B cell (primary cell): ENCODE results near the gene C6orf89. TPM values are rescaled to one million over a fixed set of nuclear protein-coding genes. Genes with fewer than 3 reads are reported as not detected.
A peak's percentile ranks its signal among the peaks of the same experiment; 100 is the strongest.

Experiments used
- ATAC-seq: fragments of 200-7000 bp; cut with Tn5 transposase; one replicate; pipeline ENCODE4 v1.10.0; 2021; ENCODE audit warnings: low read depth, mild to moderate bottlenecking, moderate number of reproducible peaks, moderate library complexity
- CTCF ChIA-PET: fragments of 350-600 bp; sonication (Branson Sonifier 250); formaldehyde crosslinking; loops from one replicate; lab custom pipeline; 2021; ENCODE audit warnings: antibody characterized with exemption, inconsistent platforms; lab: Charles Lee
- POLR2A ChIA-PET: fragments of 350-600 bp; sonication (Branson Sonifier 250); formaldehyde crosslinking; loops from one replicate; lab custom pipeline; 2021; ENCODE audit warnings: antibody characterized with exemption; lab: Charles Lee
- DNase-seq: peaks from one replicate; pipeline ENCODE4 v3.0.0; 2013
- H2AFZ ChIP-seq: 2 replicates; pipeline ENCODE4 v1.6.1; 2012; ENCODE audit warnings: mild to moderate bottlenecking, low read depth, low read length; ENCODE audit not compliant: insufficient read depth, poor library complexity, severe bottlenecking
- H3K27ac ChIP-seq, 2 donors: 1 replicate in 1 of 2; 2 replicates in 1 of 2; pipeline ENCODE4 v1.5.1; 2012 to 2013; ENCODE audit warnings: low read length in 2 of 2, mild to moderate bottlenecking in 2 of 2, moderate library complexity in 1 of 2
- H3K27me3 ChIP-seq, 4 experiments: fragments of 200-600 bp in 1 of 4; sonication (generic) in 1 of 4; replicated peaks in 1 of 4; 1 replicate in 2 of 4; 2 replicates in 2 of 4; pipeline versions ENCODE4 v1.6.1 to v1.7.0; 2013 to 2016; ENCODE audit warnings: low read length in 3 of 4, mild to moderate bottlenecking in 2 of 4, mixed read lengths in 1 of 4, moderate library complexity in 1 of 4; ENCODE audit not compliant: insufficient read depth in 4 of 4, control insufficient read depth in 3 of 4; ENCODE audit errors: control extremely low read depth in 1 of 4
- H3K36me3 ChIP-seq, 2 experiments: replicated peaks in 1 of 2; 1 replicate in 1 of 2; 2 replicates in 1 of 2; pipeline versions ENCODE4 v1.6.1 to v1.7.1; 2013; ENCODE audit warnings: low read length in 1 of 2; ENCODE audit not compliant: insufficient read depth in 2 of 2, control insufficient read depth in 1 of 2; ENCODE audit errors: control extremely low read depth in 1 of 2, extremely low read depth in 1 of 2
- H3K4me1 ChIP-seq, 2 donors: fragments of 200-600 bp in 1 of 2; sonication (generic) in 1 of 2; 1 replicate in 1 of 2; 2 replicates in 1 of 2; pipeline versions ENCODE4 v1.5.1 to v1.6.1; 2013 to 2017; ENCODE audit warnings: low read length in 2 of 2; ENCODE audit not compliant: control insufficient read depth in 2 of 2, insufficient read depth in 2 of 2
- H3K4me2 ChIP-seq: replicated peaks from 2 replicates; pipeline ENCODE3; 2012; ENCODE audit warnings: mild to moderate bottlenecking, low read depth, low read length; ENCODE audit not compliant: poor library complexity, severe bottlenecking
- H3K4me3 ChIP-seq, 5 experiments: fragments of 200-600 bp in 1 of 5; sonication (generic) in 1 of 5; 1 replicate in 3 of 5; 2 replicates in 2 of 5; pipeline versions ENCODE4 v1.5.1 to v1.7.0; 2011 to 2016; ENCODE audit warnings: low read length in 4 of 5, mild to moderate bottlenecking in 4 of 5, low read depth in 2 of 5, control low read depth in 1 of 5, moderate library complexity in 1 of 5; ENCODE audit not compliant: insufficient read depth in 1 of 5; ENCODE audit errors: control extremely low read depth in 1 of 5, extremely low read depth in 1 of 5
- H3K79me2 ChIP-seq: fragments of 200-600 bp; sonication (generic); one replicate; pipeline ENCODE4 v1.6.0; 2016; ENCODE audit warnings: low read length; ENCODE audit not compliant: control insufficient read depth, insufficient read depth
- H3K9ac ChIP-seq: fragments of 200-600 bp; sonication (generic); 2 replicates; pipeline ENCODE4 v1.6.1; 2017; ENCODE audit warnings: mild to moderate bottlenecking, low read length, moderate library complexity
- H3K9me3 ChIP-seq, 3 donors: one replicate each; pipeline versions ENCODE4 v1.6.1 to v1.7.1; 2013; ENCODE audit warnings: low read length in 2 of 3; ENCODE audit not compliant: control insufficient read depth in 2 of 3, insufficient read depth in 1 of 3; ENCODE audit errors: control extremely low read depth in 1 of 3
- H4K20me1 ChIP-seq: 2 replicates; pipeline ENCODE4 v1.6.0; 2012; ENCODE audit warnings: mild to moderate bottlenecking, low read length; ENCODE audit not compliant: insufficient read depth, control insufficient read depth, poor library complexity, severe bottlenecking
- H3K27ac Mint-ChIP-seq: one replicate; pipeline ENCODE4 v1.8.0; 2021; ENCODE audit warnings: mixed read lengths
- H3K27me3 Mint-ChIP-seq: one replicate; pipeline ENCODE4 v1.8.0; 2021; ENCODE audit warnings: mixed read lengths
- H3K4me1 Mint-ChIP-seq: one replicate; pipeline ENCODE4 v1.8.0; 2021; ENCODE audit warnings: mixed read lengths
- H3K4me3 Mint-ChIP-seq: one replicate; pipeline ENCODE4 v1.8.0; 2021; ENCODE audit warnings: mixed read lengths
- H3K9me3 Mint-ChIP-seq: one replicate; pipeline ENCODE4 v1.8.0; 2022; ENCODE audit warnings: mixed read lengths; ENCODE audit not compliant: insufficient read depth
- CTCF ChIP-seq: fragments of 200-600 bp; IDR thresholded peaks from one replicate; pipeline ENCODE4 v1.8.0; 2022; ENCODE audit warnings: antibody characterized with exemption, mild to moderate bottlenecking
- EZH2 ChIP-seq: IDR thresholded peaks from 2 replicates; pipeline ENCODE4 v1.6.1; 2012; ENCODE audit warnings: borderline replicate concordance, low read depth, mild to moderate bottlenecking, moderate library complexity, low read length; ENCODE audit not compliant: insufficient read depth, poor library complexity, severe bottlenecking
- WGBS: methylation state at CpG from one replicate; pipeline ENCODE4 v1.1.5; 2013; ENCODE audit warnings: missing lambda C conversion rate; ENCODE audit not compliant: insufficient coverage; 5-methylcytosine and 5-hydroxymethylcytosine counted together
- intact Hi-C: fragments of 100-400 bp; cut with micrococcal nuclease; formaldehyde crosslinking; loops from one replicate; pipeline ENCODE4 v1.10.0; 2022
- polyA plus RNA-seq: library from polyadenylated mRNA; depleted of rRNA; stranded (reverse); fragments of >200 nt; gene quantifications from 2 replicates; pipeline ENCODE4 v1.2.3, GENCODE V29; 2012
- total RNA-seq, 2 donors: library from RNA; stranded (reverse); fragments of 120-200 nt in 1 of 2; gene quantifications; 1 replicate in 1 of 2; 2 replicates in 1 of 2; pipeline versions ENCODE4 v1.2.3 to v1.2.4, GENCODE V29; 2013 to 2022

The C6orf89 gene
- total and polyA plus RNA-seq, 2 donors (not counting 1 experiment from before 2014, with no cell fraction given): 13.0 to 35.3 TPM

- Histone ChIP-seq H3K4me3 (peak overlapping the region in 2 of 5 experiments; percentile 14 to 47), H3K9ac (peak overlapping the region; percentile 46), H3K4me1 (peaks cover 27 to 33% of the 10 kb centered on the region in 2 donors), H3K27ac (peak overlapping the region in 1 of 2 donors; percentile 7), H3K36me3 (no peaks in the 10 kb centered on the region), H3K4me2 (peak overlapping the region; percentile 70), H4K20me1 (no peaks in the 10 kb centered on the region), H2AFZ (no peak overlapping the region), H3K27me3 (no peaks in the 10 kb centered on the region), H3K79me2 (no peaks in the 10 kb centered on the region), H3K9me3 (no peaks in the 10 kb centered on the region)
- Mint-ChIP-seq H3K4me3 (peak overlapping the region; percentile 72), H3K27ac (peak overlapping the region; percentile 17), H3K27me3 (no peaks in the 10 kb centered on the region), H3K4me1 (peaks cover 38% of the 10 kb centered on the region), H3K9me3 (no peaks in the 10 kb centered on the region)
- intact Hi-C loops: no loop called here
- ATAC-seq (no peak), DNase-seq (peak; percentile 40)
- WGBS: 13% methylated on average over 4 of the region's 6 CpGs
- no peak for TF ChIP-seq EZH2
- TF ChIP-seq CTCF: no peak
- POLR2A ChIA-PET: interaction anchor here (0.5 kb wide), 1 partner anchor 68 kb away, joined by 3 read pairs; no protein-coding TSS in a partner anchor
- CTCF ChIA-PET: interaction anchor here (1.1 to 1.6 kb wide), 6 partner anchors 9 to 190 kb away, joined by 3 to 5 read pairs (median 4); no protein-coding TSS in a partner anchor
Observed at GRCh38 chr6:36955136-36955535, 69.4 kb downstream of the C6orf89 start.

DNA sequence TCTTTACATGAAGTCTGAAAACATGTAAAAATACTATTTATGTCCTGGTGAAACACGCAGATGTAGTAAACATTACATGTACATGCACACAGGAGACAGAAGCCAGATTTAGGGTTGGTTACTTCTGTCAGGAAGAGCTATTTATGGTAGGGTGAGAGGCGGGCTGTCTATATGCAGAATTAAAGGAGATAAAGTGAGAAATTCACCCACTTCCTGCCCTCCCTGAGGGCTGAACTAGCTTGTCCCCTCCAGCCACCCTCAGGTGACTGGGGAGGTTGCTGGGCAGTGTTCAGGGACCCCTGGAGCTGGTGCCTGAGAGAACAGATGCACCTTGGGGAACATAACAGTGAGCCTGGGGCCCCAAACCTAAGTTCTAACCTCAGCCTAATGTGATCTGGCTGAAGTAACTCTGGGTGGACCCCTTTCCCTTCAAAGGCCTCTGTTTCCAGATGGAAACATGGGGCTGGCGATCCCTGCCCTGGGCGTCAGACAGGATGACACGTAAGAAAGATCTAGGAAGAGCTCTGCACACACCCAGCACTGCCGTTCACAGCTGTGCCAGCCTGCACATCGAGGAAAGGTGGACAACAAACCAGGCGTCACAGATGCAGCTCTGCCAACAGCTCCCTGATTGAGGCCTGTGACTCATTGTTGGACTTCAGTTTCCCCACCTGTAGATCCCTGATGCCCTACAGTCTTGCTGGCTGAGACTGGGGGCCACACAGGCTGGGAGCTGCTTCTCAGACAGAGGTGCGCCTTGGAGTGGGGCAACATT is 70.1 kb downstream of the C6orf89 start:
- H3K27ac Mint-ChIP-seq: peak overlapping the region; percentile 63
- H3K4me3 ChIP-seq: peak overlapping the region in 2 of 5 experiments; percentile 6 to 14
- H3K4me1 Mint-ChIP-seq: peaks cover 38% of the 10 kb centered on the region

More for the DNA sequence above, 70.1 kb downstream of the C6orf89 start:
- H3K27me3 ChIP-seq: no peaks in the 10 kb centered on the region
- no peak for ATAC-seq
- no peaks in the 10 kb centered on the region for H3K9me3 ChIP-seq
- no peak overlapping the region for H3K27ac ChIP-seq
- H3K79me2 ChIP-seq: no peaks in the 10 kb centered on the region
- no peak for DNase-seq
- peak overlapping the region; percentile 46 for H3K9ac ChIP-seq
- peak overlapping the region; percentile 72 for H3K4me3 Mint-ChIP-seq
- H3K4me2 ChIP-seq: peak overlapping the region; percentile 70
- ChIA-PET CTCF (interaction anchor here (1.0 to 1.6 kb wide), 4 partner anchors 22 to 341 kb away, joined by 3 to 5 read pairs (median 4); no protein-coding TSS in a partner anchor), POLR2A (interaction anchor here (0.5 to 1.2 kb wide), 2 partner anchors 30 to 69 kb away, joined by 3 to 4 read pairs; partner anchors contain the start of gene MTCH1)
- H2AFZ ChIP-seq: no peak overlapping the region
- intact Hi-C loops: no loop called here
- 79% methylated on average over 7 of the region's 9 CpGs for WGBS
- no peaks in the 10 kb centered on the region for H3K36me3 ChIP-seq
- H3K4me1 ChIP-seq: peaks cover 27 to 33% of the 10 kb centered on the region in 2 donors
- H3K9me3 Mint-ChIP-seq: no peaks in the 10 kb centered on the region
- H3K27me3 Mint-ChIP-seq: no peaks in the 10 kb centered on the region
- H4K20me1 ChIP-seq: no peaks in the 10 kb centered on the region
- TF ChIP-seq EZH2: no peak
- no peak for TF ChIP-seq CTCF
